K562 (cell line): ENCODE data around the gene PAM. TPM values are rescaled to one million over a fixed set of nuclear protein-coding genes. Genes with fewer than 3 reads are reported as not detected.

Source experiments
- ATAC-seq: fragments of 200-7000 bp; cut with Tn5 transposase; 3 replicates; pipeline ENCODE4 v1.9.1; 2020; ENCODE audit warnings: moderate library complexity
- BruUV-seq: library from RNA; stranded (reverse); fragments of 400-500 nt; replicated peaks from 2 replicates; lab custom pipeline; 2021; lab: Mats Ljungman, UMichigan
- CTCF ChIA-PET: fragments of 300-600 bp; formaldehyde crosslinking; extraction: SDS; loops from one replicate; lab custom pipeline; 2021; ENCODE audit warnings: low intra/inter-chr PET ratio; lab: Yijun Ruan, JAX
- POLR2A ChIA-PET: fragments of 300-600, 350-650 bp; sonication (Branson Sonifier 250); formaldehyde crosslinking; extraction: SDS; loops from one replicate; lab custom pipeline; 2021; ENCODE audit warnings: antibody characterized with exemption, inconsistent platforms; lab: Yijun Ruan, JAX
- DNase-seq, 4 experiments: peaks; one replicate each; pipeline versions ENCODE4 v3.0.0 to v3.0.0-alpha.2; 2011 to 2018; ENCODE audit warnings: low spot score in 3 of 4, mixed read lengths in 3 of 4; ENCODE audit errors: extremely low read depth in 1 of 4
- FAIRE-seq: peaks from 2 replicates; lab custom pipeline; 2011; peaks lifted over from hg19 to GRCh38; lab: Jason Lieb, UNC
- H2AFZ ChIP-seq: 2 replicates; pipeline ENCODE4 v1.6.0; 2011; ENCODE audit warnings: low read depth, low read length, control low read depth, inconsistent platforms
- H3K27ac ChIP-seq: fragments of 200-600 bp; 3 replicates; pipeline ENCODE4 v1.8.0; 2011; ENCODE audit warnings: low read depth, mild to moderate bottlenecking, control low read depth, inconsistent platforms, low read length, moderate library complexity, mixed read lengths; ENCODE audit errors: extremely low read depth
- H3K27me3 ChIP-seq, 2 experiments: fragments of 300-600 bp in 1 of 2; 2 replicates in 1 of 2; 3 replicates in 1 of 2; pipeline versions ENCODE4 v1.6.0 to v1.8.0; 2011; ENCODE audit warnings: inconsistent platforms in 2 of 2, low read length in 2 of 2, mild to moderate bottlenecking in 1 of 2, mixed read lengths in 1 of 2, moderate library complexity in 1 of 2; ENCODE audit not compliant: control insufficient read depth in 2 of 2, insufficient read depth in 2 of 2
- H3K36me3 ChIP-seq: fragments of 300-600 bp; 3 replicates; pipeline ENCODE4 v1.8.0; 2011; ENCODE audit warnings: mild to moderate bottlenecking, low read length, inconsistent platforms; ENCODE audit not compliant: control insufficient read depth, insufficient read depth
- H3K4me1 ChIP-seq, 2 experiments: fragments of 200-600 bp in 1 of 2; replicated peaks in 1 of 2; 2 replicates in 1 of 2; 3 replicates in 1 of 2; pipeline versions ENCODE4 v1.5.1 to v1.8.0; 2011; ENCODE audit warnings: inconsistent platforms in 2 of 2, low read length in 2 of 2, mild to moderate bottlenecking in 1 of 2, mixed read lengths in 1 of 2, moderate library complexity in 1 of 2; ENCODE audit not compliant: control insufficient read depth in 2 of 2, insufficient read depth in 2 of 2
- H3K4me2 ChIP-seq: 2 replicates; pipeline ENCODE4 v1.6.1; 2011; ENCODE audit warnings: low read length, control low read depth, inconsistent platforms, mixed read lengths; ENCODE audit not compliant: insufficient read depth
- H3K4me3 ChIP-seq: fragments of 200-600 bp; sonication (generic), shearing (Covaris generic); 2 replicates; pipeline ENCODE4 v1.5.1; 2016; ENCODE audit warnings: control low read depth, inconsistent platforms
- H3K79me2 ChIP-seq: fragments of 200-600 bp; 3 replicates; pipeline ENCODE4 v1.8.0; 2011; ENCODE audit warnings: low read length, inconsistent platforms; ENCODE audit not compliant: control insufficient read depth, insufficient read depth
- H3K9ac ChIP-seq, 2 experiments: 2 replicates each; pipeline versions ENCODE4 v1.6.0 to v1.6.1; 2011; ENCODE audit warnings: low read depth in 2 of 2, low read length in 2 of 2, control low read depth in 1 of 2, inconsistent platforms in 1 of 2, mild to moderate bottlenecking in 1 of 2, mixed read lengths in 1 of 2; ENCODE audit not compliant: insufficient read depth in 1 of 2
- H3K9me1 ChIP-seq: one replicate; pipeline ENCODE4 v1.6.0; 2011; ENCODE audit warnings: inconsistent platforms, mild to moderate bottlenecking, low read length, moderate library complexity; ENCODE audit not compliant: control insufficient read depth, insufficient read depth
- H3K9me3 ChIP-seq: replicated peaks from 2 replicates; pipeline ENCODE4 v1.5.1; 2011; ENCODE audit warnings: low read depth, low read length, inconsistent platforms; ENCODE audit not compliant: control insufficient read depth, insufficient read depth
- H4K20me1 ChIP-seq: replicated peaks from 2 replicates; pipeline ENCODE4 v1.6.1; 2011; ENCODE audit warnings: low read length, inconsistent platforms, mixed read lengths; ENCODE audit not compliant: control insufficient read depth, insufficient read depth
- CTCF ChIP-seq, 3 experiments: IDR thresholded peaks in 2 of 3; conservative IDR thresholded peaks in 1 of 3; 2 replicates each; pipeline ENCODE4 v1.5.1; 2011 to 2012; ENCODE audit warnings: low read length in 3 of 3, mild to moderate bottlenecking in 3 of 3, control low read depth in 2 of 3, improper control_type of control experiment in 1 of 3, inconsistent platforms in 1 of 3, low read depth in 1 of 3, mixed read lengths in 1 of 3, moderate library complexity in 1 of 3; ENCODE audit not compliant: insufficient read depth in 2 of 3
- DEAF1 ChIP-seq: fragments of 450-650 bp; formaldehyde crosslinking; IDR thresholded peaks from 2 replicates; pipeline ENCODE4 v1.4.0; 2020; ENCODE audit warnings: mild to moderate bottlenecking, moderate library complexity
- NELFE ChIP-seq: IDR thresholded peaks from 2 replicates; pipeline ENCODE4 v1.6.1; 2011; ENCODE audit warnings: mild to moderate bottlenecking; ENCODE audit not compliant: insufficient read depth, insufficient read length
- RUNX1 ChIP-seq: sonication (generic); IDR thresholded peaks from 2 replicates; pipeline ENCODE4 v1.6.1; 2016; ENCODE audit warnings: antibody characterized with exemption, low read depth
- WGBS: fragments of 100-300 bp; shearing (Covaris generic); methylation state at CpG from one replicate; pipeline ENCODE4 v1.1.6; 2016; ENCODE audit warnings: low coverage, mixed read lengths; ENCODE audit not compliant: insufficient coverage; ENCODE audit errors: missing lambda C conversion rate; 5-methylcytosine and 5-hydroxymethylcytosine counted together
- in situ Hi-C: fragments of 300-500 bp; cut with MboI; formaldehyde crosslinking; loops from 4 replicates; pipeline ENCODE4 v1.15.0; 2018; ENCODE audit warnings: inconsistent platforms, mixed read lengths
- intact Hi-C: fragments of 100-400 bp; cut with micrococcal nuclease; formaldehyde crosslinking; loops from 2 replicates; pipeline ENCODE4 v1.14.2; 2022
- polyA plus RNA-seq, 8 experiments: library from polyadenylated mRNA; depleted of rRNA in 4 of 8; stranded (reverse) in 5 of 8; unstranded in 3 of 8; fragments of >200 nt; fragmentation: Nextera tagmentation in 2 of 8; fragmentation: Illumina TruSeq in 1 of 8; extraction: Ambion mirVana in 2 of 8; extraction: Trizol in 1 of 8; gene quantifications; 2 replicates each; pipeline versions ENCODE4 v1.2.1 to v1.2.3, GENCODE V29; 2011 to 2014; ENCODE audit warnings: inconsistent platforms in 1 of 8, missing spikeins in 1 of 8
- total RNA-seq, 7 experiments: library from RNA; depleted of rRNA in 6 of 7; stranded (reverse); fragments of >200 nt in 6 of 7; fragmentation: Illumina TruSeq in 2 of 7; extraction: Trizol in 2 of 7; gene quantifications; 2 replicates each; pipeline versions ENCODE4 v1.2.1 to v1.2.3, GENCODE V29; 2011 to 2021; ENCODE audit warnings: low replicate concordance in 1 of 7

Gene PAM
- total and polyA plus RNA-seq, 9 of the 15 experiments (the other 6 are each of a cell fraction or from before 2014, with no cell fraction given) = 0.39 to 3.1 (median 0.77) TPM

DNA sequence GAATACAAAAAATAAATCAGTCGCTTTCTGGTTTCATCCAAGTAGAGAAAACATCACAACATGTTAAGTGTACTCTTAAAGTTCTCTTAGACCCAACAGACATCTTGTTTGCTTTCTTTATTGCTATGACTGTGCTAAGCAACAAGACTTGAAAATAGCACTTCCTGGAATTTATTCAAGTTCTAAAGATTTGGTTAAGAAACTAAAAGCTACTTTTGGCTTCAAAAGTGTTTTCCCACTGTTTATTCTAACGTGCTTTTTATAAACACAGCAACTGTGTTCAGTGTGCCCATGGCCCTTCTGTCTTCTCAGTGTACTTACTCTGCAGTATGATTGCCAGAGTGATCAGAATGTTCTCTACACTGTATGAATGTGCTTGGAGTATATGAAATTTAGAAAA lies 255.1 kb downstream of the PAM start (continued):
- TF ChIP-seq DEAF1 (CRISPR knock-in tag) = no peak

DNA sequence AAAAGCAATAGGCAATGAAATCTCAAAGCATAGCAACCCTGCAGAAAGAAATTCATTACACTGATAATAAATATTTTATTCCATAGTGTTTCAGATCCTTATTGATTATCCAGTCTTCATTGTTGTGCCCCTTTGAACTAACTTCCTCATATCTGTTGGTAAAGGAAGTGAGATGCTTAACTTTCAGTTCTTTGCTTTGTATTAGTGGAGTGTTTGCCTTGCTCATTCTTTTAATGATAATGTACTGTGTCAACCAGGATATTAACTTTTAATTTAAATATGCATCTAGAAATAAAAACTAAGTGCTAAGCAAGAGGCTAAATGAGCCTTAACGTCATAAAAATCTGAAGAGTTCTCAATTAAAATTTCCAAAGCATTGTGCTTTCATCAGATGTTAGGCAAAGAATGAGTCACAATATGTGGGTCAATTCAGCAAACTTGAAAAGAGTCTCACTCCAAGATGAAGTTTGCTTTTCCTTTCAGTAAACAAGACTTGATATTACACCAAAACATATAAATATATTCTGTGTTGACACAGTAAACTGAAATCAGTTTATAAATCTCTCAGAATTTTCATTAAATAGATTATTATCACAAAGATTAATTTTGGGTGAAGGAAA lies 258.9 kb downstream of the PAM start:
- in situ Hi-C loops = no loop called here
- no peak overlapping the region for H3K9ac ChIP-seq
- H3K4me3 ChIP-seq = no peak overlapping the region
- no TSS peak for BruUV-seq
- TF ChIP-seq NELFE (no peak), CTCF (IDR thresholded peaks at IDR 0.05 in 2 of 3, conservative IDR thresholded peaks at IDR 0.05 in 1 of 3; ENCODE audit: insufficient read depth in 2 of 3, low read depth in 1 of 3, low read length in 3 of 3) (no peak), RUNX1 (no peak)
- POLR2A ChIA-PET = no interaction called here
- H3K4me2 ChIP-seq = no peak overlapping the region
- no peak for FAIRE-seq
- H3K36me3 ChIP-seq = no peaks in the 10 kb centered on the region
- intact Hi-C loops = no loop called here
- H2AFZ ChIP-seq = no peak overlapping the region
- no peak overlapping the region for H3K27ac ChIP-seq
- no peaks in the 10 kb centered on the region for H3K79me2 ChIP-seq
- no peaks in the 10 kb centered on the region for H3K27me3 ChIP-seq
- CTCF ChIA-PET = no interaction called here
- no peaks in the 10 kb centered on the region for H3K4me1 ChIP-seq
- no peak for ATAC-seq
- no peaks in the 10 kb centered on the region for H3K9me1 ChIP-seq
- DNase-seq = no peak
- H3K9me3 ChIP-seq = no peaks in the 10 kb centered on the region
- WGBS = 0% methylated on average over 1 of the region's 1 CpG
- no peaks in the 10 kb centered on the region for H4K20me1 ChIP-seq
